ENCODE measurements around the gene CD200.

CD200 gene

GRCh38 chr3:112321867-112322652 is 10.9 kb upstream of the CD200 start:
- no peak overlapping the region for H3K4me3 ChIP-seq (ENCODE audit: low read length)
- H3K79me2 ChIP-seq (ENCODE audit: low read length): no peaks in the 10 kb centered on the region
- H3K9ac ChIP-seq (ENCODE audit: low read length): no peak overlapping the region
- no peak overlapping the region for H3K4me2 ChIP-seq (ENCODE audit: low read depth, low read length)
- H3K4me1 ChIP-seq (ENCODE audit: low read length): peaks cover 10% of the 10 kb centered on the region
- no peaks in the 10 kb centered on the region for H3K9me2 ChIP-seq (replicated peaks; ENCODE audit: insufficient read depth, low read length)
- H3K9me3 ChIP-seq (replicated peaks; ENCODE audit: insufficient read depth, low read length): no peaks in the 10 kb centered on the region
- DNase-seq: no peak
- H3K27ac ChIP-seq (ENCODE audit: low read length): no peak overlapping the region
- H4K20me1 ChIP-seq (ENCODE audit: insufficient read depth, low read length): no peaks in the 10 kb centered on the region
- no peaks in the 10 kb centered on the region for H3K36me3 ChIP-seq (replicated peaks; ENCODE audit: insufficient read depth, low read length)
- no peaks in the 10 kb centered on the region for H3K27me3 ChIP-seq (replicated peaks; ENCODE audit: insufficient read depth, low read length)
- no peak for TF ChIP-seq EZH2 (optimal IDR thresholded peaks at IDR 0.05; ENCODE audit: low read depth, low read length)
- TF ChIP-seq, protein P1, sequence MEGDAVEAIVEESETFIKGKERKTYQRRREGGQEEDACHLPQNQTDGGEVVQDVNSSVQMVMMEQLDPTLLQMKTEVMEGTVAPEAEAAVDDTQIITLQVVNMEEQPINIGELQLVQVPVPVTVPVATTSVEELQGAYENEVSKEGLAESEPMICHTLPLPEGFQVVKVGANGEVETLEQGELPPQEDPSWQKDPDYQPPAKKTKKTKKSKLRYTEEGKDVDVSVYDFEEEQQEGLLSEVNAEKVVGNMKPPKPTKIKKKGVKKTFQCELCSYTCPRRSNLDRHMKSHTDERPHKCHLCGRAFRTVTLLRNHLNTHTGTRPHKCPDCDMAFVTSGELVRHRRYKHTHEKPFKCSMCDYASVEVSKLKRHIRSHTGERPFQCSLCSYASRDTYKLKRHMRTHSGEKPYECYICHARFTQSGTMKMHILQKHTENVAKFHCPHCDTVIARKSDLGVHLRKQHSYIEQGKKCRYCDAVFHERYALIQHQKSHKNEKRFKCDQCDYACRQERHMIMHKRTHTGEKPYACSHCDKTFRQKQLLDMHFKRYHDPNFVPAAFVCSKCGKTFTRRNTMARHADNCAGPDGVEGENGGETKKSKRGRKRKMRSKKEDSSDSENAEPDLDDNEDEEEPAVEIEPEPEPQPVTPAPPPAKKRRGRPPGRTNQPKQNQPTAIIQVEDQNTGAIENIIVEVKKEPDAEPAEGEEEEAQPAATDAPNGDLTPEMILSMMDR (IDR thresholded peaks at IDR 0.05; ENCODE audit: low read length): no peak
- no peak overlapping the region for H2AFZ ChIP-seq (ENCODE audit: low read length)
- no peaks in the 10 kb centered on the region for H3F3A ChIP-seq (ENCODE audit: insufficient read depth, low read length)

- Histone ChIP-seq H3K36me3 (replicated peaks; ENCODE audit: insufficient read depth, low read length) (no peaks in the 10 kb centered on the region), H3K4me3 (ENCODE audit: low read length) (no peak overlapping the region), H3K27me3 (replicated peaks; ENCODE audit: insufficient read depth, low read length) (no peaks in the 10 kb centered on the region), H3K4me1 (ENCODE audit: low read length) (peaks cover 8% of the 10 kb centered on the region; the same call in 1 of the 2 replicates), H3K4me2 (ENCODE audit: low read depth, low read length) (no peak overlapping the region), H3K79me2 (ENCODE audit: low read length) (no peaks in the 10 kb centered on the region), H4K20me1 (ENCODE audit: insufficient read depth, low read length) (no peaks in the 10 kb centered on the region), H3K9ac (ENCODE audit: low read length) (no peak overlapping the region), H3K9me2 (replicated peaks; ENCODE audit: insufficient read depth, low read length) (no peaks in the 10 kb centered on the region), H3F3A (ENCODE audit: insufficient read depth, low read length) (no peaks in the 10 kb centered on the region), H3K27ac (ENCODE audit: low read length) (no peak overlapping the region), H2AFZ (ENCODE audit: low read length) (no peak overlapping the region), H3K9me3 (replicated peaks; ENCODE audit: insufficient read depth, low read length) (no peaks in the 10 kb centered on the region)
- TF ChIP-seq, protein P1 (IDR thresholded peaks at IDR 0.05; ENCODE audit: low read length): peak; percentile 77
- TF ChIP-seq EZH2 (optimal IDR thresholded peaks at IDR 0.05; ENCODE audit: low read depth, low read length): no peak
- DNase-seq: peak; percentile 87
These were observed 5.5 kb upstream of the CD200 start for GRCh38 chr3:112327371-112327951.

- no peak overlapping the region for H3K4me2 ChIP-seq (ENCODE audit: low read depth, low read length)
- no peak overlapping the region for H3K9ac ChIP-seq (ENCODE audit: low read length)
- H3F3A ChIP-seq (ENCODE audit: insufficient read depth, low read length): no peaks in the 10 kb centered on the region
- TF ChIP-seq EZH2 (optimal IDR thresholded peaks at IDR 0.05; ENCODE audit: low read depth, low read length) (no peak), EZH2phosphoT487 (IDR thresholded peaks at IDR 0.05; ENCODE audit: low read length) (no peak)
- TF ChIP-seq, protein P1 (IDR thresholded peaks at IDR 0.05; ENCODE audit: low read length): no peak
- no peaks in the 10 kb centered on the region for H3K27me3 ChIP-seq (replicated peaks; ENCODE audit: insufficient read depth, low read length)
- H3K79me2 ChIP-seq (ENCODE audit: low read length): no peaks in the 10 kb centered on the region
- H2AFZ ChIP-seq (ENCODE audit: low read length): no peak overlapping the region
- no peaks in the 10 kb centered on the region for H3K9me3 ChIP-seq (replicated peaks; ENCODE audit: insufficient read depth, low read length)
- no peak overlapping the region for H3K4me3 ChIP-seq (ENCODE audit: low read length)
- peaks cover 3% of the 10 kb centered on the region; the same call in 1 of the 2 replicates for H3K4me1 ChIP-seq (ENCODE audit: low read length)
- no peaks in the 10 kb centered on the region for H4K20me1 ChIP-seq (ENCODE audit: insufficient read depth, low read length)
- H3K27ac ChIP-seq (ENCODE audit: low read length): no peak overlapping the region
- no peaks in the 10 kb centered on the region for H3K36me3 ChIP-seq (replicated peaks; ENCODE audit: insufficient read depth, low read length)
- DNase-seq: no peak
- H3K9me2 ChIP-seq (replicated peaks; ENCODE audit: insufficient read depth, low read length): no peaks in the 10 kb centered on the region
These were observed 1.1 kb upstream of the CD200 start for GRCh38 chr3:112331851-112332250.
